Glomerular endothelial cell (primary cell): Measurements from ENCODE around the gene OLFM4. TPM values are rescaled to one million over a fixed set of nuclear protein-coding genes. Genes with fewer than 3 reads are reported as not detected.
"Not testable (repeated sequence)": the region's sequence is repeated elsewhere in the genome, so short reads cannot be mapped to it uniquely, and the experiment has no call there.

Source experiments
- DNase-seq: peaks from one replicate; pipeline ENCODE4 v3.0.0-alpha.2; 2011; ENCODE audit warnings: low read depth, low spot score; ENCODE audit errors: extremely low read depth
- total RNA-seq: library from RNA; depleted of rRNA; stranded (reverse); fragments of >200 nt; gene quantifications from 2 replicates; pipeline ENCODE4 v1.2.3, GENCODE V29; 2015

The OLFM4 gene
- total RNA-seq: not detected in 2 replicates

GRCh38 chr13:53028637-53029203 is at the start of gene OLFM4:
Gene OLFM4, plus strand, starts transcription at chr13:53028813. Its CDS starts 24 bp downstream, at chr13:53028837.
- DNase-seq: no peak

- no peak for DNase-seq
These were observed 49.6 kb upstream of the OLFM4 start for GRCh38 chr13:52978989-52979388.

- DNase-seq: no peak
These were observed 47.9 kb upstream of the OLFM4 start for GRCh38 chr13:52980695-52981094.

- DNase-seq: no peak
These were observed 44.8 kb upstream of the OLFM4 start for GRCh38 chr13:52983836-52984235.

GRCh38 chr13:52984881-52985363 is 43.7 kb upstream of the OLFM4 start:
- DNase-seq: no peak

GRCh38 chr13:52991344-52992020 is 37.1 kb upstream of the OLFM4 start:
- no peak for DNase-seq

- no peak for DNase-seq
These were observed 36.5 kb upstream of the OLFM4 start for GRCh38 chr13:52992110-52992509.

GRCh38 chr13:52994051-52994450 is 34.6 kb upstream of the OLFM4 start:
- DNase-seq: no peak

GRCh38 chr13:52994865-52995264 is 33.7 kb upstream of the OLFM4 start:
- DNase-seq: no peak

- no peak for DNase-seq
These were observed 32.7 kb upstream of the OLFM4 start for GRCh38 chr13:52995946-52996345.

GRCh38 chr13:52997951-52998876 is 30.4 kb upstream of the OLFM4 start:
- no peak for DNase-seq

- DNase-seq: no peak
These were observed 29.4 kb upstream of the OLFM4 start for GRCh38 chr13:52999093-52999696.

- no peak for DNase-seq
These were observed 27.0 kb upstream of the OLFM4 start for GRCh38 chr13:53001444-53002225.

GRCh38 chr13:53004573-53004972 is 24.0 kb upstream of the OLFM4 start:
- no peak for DNase-seq

- no peak for DNase-seq
These were observed 23.0 kb upstream of the OLFM4 start for GRCh38 chr13:53005626-53006025.

GRCh38 chr13:53007872-53008271 is 20.7 kb upstream of the OLFM4 start:
- DNase-seq: no peak

- DNase-seq: no peak
These were observed 18.1 kb upstream of the OLFM4 start for GRCh38 chr13:53010374-53011105.

- no peak for DNase-seq
These were observed 15.9 kb upstream of the OLFM4 start for GRCh38 chr13:53012707-53013106.

GRCh38 chr13:53013113-53013512 is 15.5 kb upstream of the OLFM4 start:
- no peak for DNase-seq

- DNase-seq: not testable (repeated sequence)
These were observed 14.6 kb upstream of the OLFM4 start for GRCh38 chr13:53014018-53014417.
